Measurements from ENCODE around the gene BCAS3. TPM values are rescaled to one million over a fixed set of nuclear protein-coding genes. Genes with fewer than 3 reads are reported as not detected.

The BCAS3 gene
- total RNA-seq, 2 experiments from 2014 or later = 13.4 to 14.5 TPM

DNA sequence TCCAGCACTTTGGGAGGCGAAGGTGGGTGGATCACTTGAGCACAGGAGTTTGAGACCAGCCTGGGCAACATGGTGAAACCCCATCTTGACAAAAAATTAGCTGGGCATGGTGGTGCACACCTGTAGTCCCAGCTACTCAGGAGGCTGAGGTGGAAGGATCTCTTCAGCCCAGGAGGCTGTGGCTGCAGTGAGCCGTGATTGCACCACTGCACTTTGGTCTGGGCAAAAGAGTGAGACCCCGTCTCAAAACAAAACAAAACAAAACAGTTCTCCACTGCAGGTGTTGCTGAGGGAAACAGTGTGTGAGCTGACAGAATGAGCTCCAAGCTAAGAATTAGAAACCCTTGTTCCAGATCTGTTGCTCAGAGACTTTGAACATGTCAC lies 686.8 kb downstream of the BCAS3 start:
- BruUV-seq (replicated peaks) = no TSS peak
- Histone ChIP-seq H3K79me2 (ENCODE audit: insufficient read depth, low read depth, low read length) (no peaks in the 10 kb centered on the region), H4K20me1 (ENCODE audit: insufficient read depth, low read length) (no peaks in the 10 kb centered on the region), H3K27ac (ENCODE audit: low read depth, low read length, poor library complexity, severe bottlenecking) (no peak overlapping the region), H3K4me2 (ENCODE audit: low read length) (no peak overlapping the region), H2AFZ (ENCODE audit: low read length) (no peak overlapping the region), H3K4me3 (ENCODE audit: low read depth, low read length, poor library complexity, severe bottlenecking) (no peak overlapping the region), H3K9me3 (ENCODE audit: low read length) (no peaks in the 10 kb centered on the region), H3K36me3 (ENCODE audit: insufficient read depth, low read length) (no peaks in the 10 kb centered on the region), H3K9me2 (ENCODE audit: insufficient read depth, low read length) (no peaks in the 10 kb centered on the region), H3K4me1 (ENCODE audit: insufficient read depth, low read length, poor library complexity, severe bottlenecking) (no peaks in the 10 kb centered on the region)
- ChIA-PET CTCF (ENCODE audit: unreplicated experiment) (no interaction called here), POLR2A (interaction anchor here (0.6 to 1.1 kb wide), 3 partner anchors 8 to 158 kb away, joined by 3 read pairs; no protein-coding TSS in a partner anchor)
- TF ChIP-seq, protein P1, sequence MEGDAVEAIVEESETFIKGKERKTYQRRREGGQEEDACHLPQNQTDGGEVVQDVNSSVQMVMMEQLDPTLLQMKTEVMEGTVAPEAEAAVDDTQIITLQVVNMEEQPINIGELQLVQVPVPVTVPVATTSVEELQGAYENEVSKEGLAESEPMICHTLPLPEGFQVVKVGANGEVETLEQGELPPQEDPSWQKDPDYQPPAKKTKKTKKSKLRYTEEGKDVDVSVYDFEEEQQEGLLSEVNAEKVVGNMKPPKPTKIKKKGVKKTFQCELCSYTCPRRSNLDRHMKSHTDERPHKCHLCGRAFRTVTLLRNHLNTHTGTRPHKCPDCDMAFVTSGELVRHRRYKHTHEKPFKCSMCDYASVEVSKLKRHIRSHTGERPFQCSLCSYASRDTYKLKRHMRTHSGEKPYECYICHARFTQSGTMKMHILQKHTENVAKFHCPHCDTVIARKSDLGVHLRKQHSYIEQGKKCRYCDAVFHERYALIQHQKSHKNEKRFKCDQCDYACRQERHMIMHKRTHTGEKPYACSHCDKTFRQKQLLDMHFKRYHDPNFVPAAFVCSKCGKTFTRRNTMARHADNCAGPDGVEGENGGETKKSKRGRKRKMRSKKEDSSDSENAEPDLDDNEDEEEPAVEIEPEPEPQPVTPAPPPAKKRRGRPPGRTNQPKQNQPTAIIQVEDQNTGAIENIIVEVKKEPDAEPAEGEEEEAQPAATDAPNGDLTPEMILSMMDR (conservative IDR thresholded peaks at IDR 0.05; ENCODE audit: low read length) = no peak
- no peak for TF ChIP-seq EZH2phosphoT487 (IDR thresholded peaks at IDR 0.05; ENCODE audit: borderline replicate concordance, low read depth, low read length)
- DNase-seq (ENCODE audit: low spot score) = no peak
- intact Hi-C loops (cut with micrococcal nuclease; ENCODE audit: unreplicated experiment) = no loop called here

DNA sequence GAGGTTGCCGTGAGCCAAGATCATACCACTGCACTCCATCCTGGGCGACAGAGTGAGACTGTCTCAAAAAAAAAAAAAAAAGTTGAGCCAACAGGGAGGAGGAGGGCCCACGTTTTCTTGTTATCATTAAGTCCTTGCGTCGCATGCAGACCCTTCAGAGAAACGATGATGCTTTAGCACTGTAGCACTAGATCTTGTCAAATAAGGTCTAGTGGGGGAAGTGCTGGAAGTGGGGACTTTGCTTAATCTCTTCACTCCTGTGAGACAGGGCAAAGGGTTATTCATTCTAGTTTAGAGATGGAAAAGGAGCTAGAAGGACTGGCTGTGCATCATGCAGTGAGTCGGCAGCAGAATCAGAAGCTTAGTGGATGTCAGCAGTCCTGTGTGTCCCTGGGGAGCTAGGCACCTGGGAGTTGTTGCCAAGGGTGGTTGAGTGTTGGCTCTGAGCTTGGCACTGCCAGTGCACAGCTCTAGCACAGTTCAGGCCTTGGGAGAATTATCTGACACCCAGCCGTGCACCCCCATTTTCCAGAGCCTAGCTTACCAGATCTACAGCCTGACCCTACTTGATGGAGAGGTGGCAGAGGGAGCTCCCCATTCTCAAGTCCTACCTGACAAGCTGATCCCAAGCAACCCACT lies 688.5 kb downstream of the BCAS3 start:
- Histone ChIP-seq H3K4me3 (ENCODE audit: low read depth, low read length, poor library complexity, severe bottlenecking) (no peak overlapping the region), H3K4me2 (ENCODE audit: low read length) (no peak overlapping the region), H3K79me2 (ENCODE audit: insufficient read depth, low read depth, low read length) (no peaks in the 10 kb centered on the region), H2AFZ (ENCODE audit: low read length) (no peak overlapping the region), H3K9me3 (ENCODE audit: low read length) (no peaks in the 10 kb centered on the region), H4K20me1 (ENCODE audit: insufficient read depth, low read length) (no peaks in the 10 kb centered on the region), H3K36me3 (ENCODE audit: insufficient read depth, low read length) (no peaks in the 10 kb centered on the region), H3K9me2 (ENCODE audit: insufficient read depth, low read length) (no peaks in the 10 kb centered on the region), H3K4me1 (ENCODE audit: insufficient read depth, low read length, poor library complexity, severe bottlenecking) (no peaks in the 10 kb centered on the region), H3K27ac (ENCODE audit: low read depth, low read length, poor library complexity, severe bottlenecking) (no peak overlapping the region)
- no TSS peak for BruUV-seq (replicated peaks)
- no peak for TF ChIP-seq EZH2phosphoT487 (IDR thresholded peaks at IDR 0.05; ENCODE audit: borderline replicate concordance, low read depth, low read length)
- TF ChIP-seq, protein P1 (conservative IDR thresholded peaks at IDR 0.05; ENCODE audit: low read length) = no peak
- intact Hi-C loops (cut with micrococcal nuclease; ENCODE audit: unreplicated experiment) = no loop called here
- CTCF ChIA-PET (ENCODE audit: unreplicated experiment) = no interaction called here
- POLR2A ChIA-PET = interaction anchor here (0.5 kb wide), 1 partner anchor 811 kb away, joined by 3 read pairs; no protein-coding TSS in a partner anchor
- no peak for DNase-seq (ENCODE audit: low spot score)

DNA sequence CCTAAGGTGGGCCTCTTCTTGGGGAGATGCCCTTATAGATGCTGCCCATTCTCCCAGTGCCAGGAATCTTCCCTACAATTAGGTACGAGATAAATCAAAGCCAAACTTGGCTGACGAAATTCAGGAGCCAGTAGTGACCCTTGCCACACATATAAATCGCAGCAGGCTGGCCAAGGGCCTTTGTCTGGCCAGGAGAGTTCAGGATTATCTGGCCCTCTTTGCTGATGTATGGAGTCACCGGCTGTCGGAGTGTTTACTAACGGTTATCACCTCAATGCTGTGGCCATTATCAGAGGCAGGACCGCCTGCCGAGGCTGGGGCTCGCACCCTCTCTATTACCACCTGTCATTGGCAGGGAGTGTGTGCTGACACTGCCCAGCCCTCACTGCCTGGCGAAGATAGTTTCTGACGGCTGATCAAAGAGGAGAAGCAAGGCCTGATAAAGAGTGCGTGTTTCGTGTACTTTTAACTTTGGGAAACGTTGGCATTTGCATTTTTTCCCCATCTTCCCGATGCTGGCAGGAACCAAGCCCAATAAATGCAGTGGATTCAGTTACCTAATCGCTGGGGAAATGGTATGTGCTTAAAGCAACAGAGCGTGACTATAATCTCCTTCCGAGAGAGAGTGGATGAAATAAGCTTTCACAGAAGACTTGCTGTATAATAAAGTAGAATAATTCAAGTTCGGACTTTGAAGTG lies 689.2 kb downstream of the BCAS3 start:
- Histone ChIP-seq H3K4me3 (ENCODE audit: low read depth, low read length, poor library complexity, severe bottlenecking) (no peak overlapping the region), H3K79me2 (ENCODE audit: insufficient read depth, low read depth, low read length) (no peaks in the 10 kb centered on the region), H4K20me1 (ENCODE audit: insufficient read depth, low read length) (no peaks in the 10 kb centered on the region), H3K36me3 (ENCODE audit: insufficient read depth, low read length) (no peaks in the 10 kb centered on the region), H3K9me3 (ENCODE audit: low read length) (no peaks in the 10 kb centered on the region), H3K9me2 (ENCODE audit: insufficient read depth, low read length) (no peaks in the 10 kb centered on the region), H3K4me1 (ENCODE audit: insufficient read depth, low read length, poor library complexity, severe bottlenecking) (no peaks in the 10 kb centered on the region), H3K27ac (ENCODE audit: low read depth, low read length, poor library complexity, severe bottlenecking) (no peak overlapping the region), H3K4me2 (ENCODE audit: low read length) (no peak overlapping the region), H2AFZ (ENCODE audit: low read length) (no peak overlapping the region)
- CTCF ChIA-PET (ENCODE audit: unreplicated experiment) = no interaction called here
- POLR2A ChIA-PET = interaction anchor here (0.5 kb wide), 1 partner anchor 810 kb away, joined by 3 read pairs; no protein-coding TSS in a partner anchor
- TF ChIP-seq EZH2phosphoT487 (IDR thresholded peaks at IDR 0.05; ENCODE audit: borderline replicate concordance, low read depth, low read length) = no peak
- TF ChIP-seq, protein P1 (conservative IDR thresholded peaks at IDR 0.05; ENCODE audit: low read length) = no peak
- intact Hi-C loops (cut with micrococcal nuclease; ENCODE audit: unreplicated experiment) = no loop called here
- no peak for DNase-seq (ENCODE audit: low spot score)
- no TSS peak for BruUV-seq (replicated peaks)
